HUES48 (cell line): ENCODE results near the gene ETNPPL.
"Not testable (repeated sequence)": the region's sequence is repeated elsewhere in the genome, so short reads cannot be mapped to it uniquely, and the experiment has no call there.

Experiments used
- H3K27ac ChIP-seq: one replicate; pipeline ENCODE4 v1.7.0; 2013; ENCODE audit warnings: low read depth, low read length, inconsistent platforms
- H3K27me3 ChIP-seq: 2 replicates; pipeline ENCODE4 v1.6.1; 2013; ENCODE audit warnings: mild to moderate bottlenecking, low read length; ENCODE audit not compliant: control insufficient read depth, insufficient read depth
- H3K36me3 ChIP-seq: 2 replicates; pipeline ENCODE4 v1.6.1; 2013; ENCODE audit warnings: low read length; ENCODE audit not compliant: control insufficient read depth, insufficient read depth
- H3K4me1 ChIP-seq: 2 replicates; pipeline ENCODE4 v1.6.1; 2013; ENCODE audit warnings: mild to moderate bottlenecking, low read length; ENCODE audit not compliant: control insufficient read depth, insufficient read depth
- H3K4me3 ChIP-seq: 2 replicates; pipeline ENCODE4 v1.5.1; 2013; ENCODE audit warnings: mild to moderate bottlenecking, low read depth, low read length
- H3K9ac ChIP-seq: 2 replicates; pipeline ENCODE4 v1.6.1; 2013; ENCODE audit warnings: mild to moderate bottlenecking, low read depth, low read length, moderate library complexity
- H3K9me3 ChIP-seq: 2 replicates; pipeline ENCODE4 v1.6.1; 2013; ENCODE audit warnings: low read length; ENCODE audit not compliant: control insufficient read depth, insufficient read depth

The ETNPPL gene

GRCh38 chr4:108725457-108725856 is 37.4 kb downstream of the ETNPPL start:
- Histone ChIP-seq H3K36me3 (no peaks in the 10 kb centered on the region), H3K4me3 (no peak overlapping the region), H3K9me3 (peaks cover 34% of the 10 kb centered on the region), H3K4me1 (no peaks in the 10 kb centered on the region), H3K9ac (no peak overlapping the region), H3K27ac (no peak overlapping the region), H3K27me3 (no peaks in the 10 kb centered on the region)

GRCh38 chr4:108717386-108717785 is 45.5 kb downstream of the ETNPPL start:
- H3K36me3 ChIP-seq: no peaks in the 10 kb centered on the region
- no peaks in the 10 kb centered on the region for H3K9me3 ChIP-seq
- no peak overlapping the region for H3K27ac ChIP-seq
- peaks cover 11% of the 10 kb centered on the region for H3K4me1 ChIP-seq
- no peak overlapping the region for H3K4me3 ChIP-seq
- no peaks in the 10 kb centered on the region for H3K27me3 ChIP-seq
- no peak overlapping the region for H3K9ac ChIP-seq

GRCh38 chr4:108716340-108716739 is 46.5 kb downstream of the ETNPPL start:
- Histone ChIP-seq H3K36me3 (no peaks in the 10 kb centered on the region), H3K9ac (no peak overlapping the region), H3K27ac (no peak overlapping the region), H3K27me3 (no peaks in the 10 kb centered on the region), H3K9me3 (no peaks in the 10 kb centered on the region), H3K4me1 (peaks cover 11% of the 10 kb centered on the region), H3K4me3 (no peak overlapping the region)

GRCh38 chr4:108714880-108715279 is 48.0 kb downstream of the ETNPPL start:
- peak overlapping the region; percentile 80 for H3K27ac ChIP-seq
- no peaks in the 10 kb centered on the region for H3K9me3 ChIP-seq
- H3K4me3 ChIP-seq: no peak overlapping the region; the same call in 1 of the 2 replicates
- H3K4me1 ChIP-seq: peaks cover 11% of the 10 kb centered on the region
- H3K36me3 ChIP-seq: no peaks in the 10 kb centered on the region
- H3K9ac ChIP-seq: no peak overlapping the region
- no peaks in the 10 kb centered on the region for H3K27me3 ChIP-seq

- not testable (repeated sequence) for H3K36me3 ChIP-seq, H3K4me3 ChIP-seq, H3K27me3 ChIP-seq, H3K9ac ChIP-seq, H3K27ac ChIP-seq, H3K9me3 ChIP-seq
- H3K4me1 ChIP-seq: peaks cover 10% of the 10 kb centered on the region
Observed at GRCh38 chr4:108710578-108710977, 52.3 kb downstream of the ETNPPL start.

- Histone ChIP-seq H3K9ac (no peak overlapping the region), H3K9me3 (no peaks in the 10 kb centered on the region), H3K36me3 (no peaks in the 10 kb centered on the region), H3K4me1 (peaks cover 2% of the 10 kb centered on the region), H3K4me3 (no peak overlapping the region), H3K27ac (no peak overlapping the region), H3K27me3 (no peaks in the 10 kb centered on the region)
Observed at GRCh38 chr4:108709722-108710121, 53.1 kb downstream of the ETNPPL start.

- no peaks in the 10 kb centered on the region for H3K9me3 ChIP-seq
- no peaks in the 10 kb centered on the region for H3K4me1 ChIP-seq
- no peaks in the 10 kb centered on the region for H3K36me3 ChIP-seq
- no peak overlapping the region for H3K4me3 ChIP-seq
- H3K27me3 ChIP-seq: no peaks in the 10 kb centered on the region
- no peak overlapping the region for H3K9ac ChIP-seq
- H3K27ac ChIP-seq: no peak overlapping the region
Observed at GRCh38 chr4:108709234-108709633, 53.6 kb downstream of the ETNPPL start.

GRCh38 chr4:108706289-108706688 is 56.6 kb downstream of the ETNPPL start:
- H3K27ac ChIP-seq: no peak overlapping the region
- no peak overlapping the region for H3K9ac ChIP-seq
- no peak overlapping the region for H3K4me3 ChIP-seq
- H3K27me3 ChIP-seq: no peaks in the 10 kb centered on the region
- no peaks in the 10 kb centered on the region for H3K4me1 ChIP-seq
- no peaks in the 10 kb centered on the region for H3K36me3 ChIP-seq
- no peaks in the 10 kb centered on the region for H3K9me3 ChIP-seq

GRCh38 chr4:108703966-108704365 is 58.9 kb downstream of the ETNPPL start:
- Histone ChIP-seq H3K36me3 (no peaks in the 10 kb centered on the region), H3K4me3 (no peak overlapping the region), H3K27me3 (no peaks in the 10 kb centered on the region), H3K9me3 (no peaks in the 10 kb centered on the region), H3K9ac (no peak overlapping the region), H3K4me1 (no peaks in the 10 kb centered on the region), H3K27ac (no peak overlapping the region)

GRCh38 chr4:108703370-108703769 is 59.5 kb downstream of the ETNPPL start:
- Histone ChIP-seq H3K4me3 (no peak overlapping the region), H3K36me3 (no peaks in the 10 kb centered on the region), H3K27me3 (no peaks in the 10 kb centered on the region), H3K9ac (no peak overlapping the region), H3K27ac (no peak overlapping the region), H3K9me3 (no peaks in the 10 kb centered on the region), H3K4me1 (no peaks in the 10 kb centered on the region)

- Histone ChIP-seq H3K4me1 (no peaks in the 10 kb centered on the region), H3K4me3 (no peak overlapping the region), H3K36me3 (no peaks in the 10 kb centered on the region), H3K9me3 (no peaks in the 10 kb centered on the region), H3K27ac (no peak overlapping the region), H3K27me3 (no peaks in the 10 kb centered on the region), H3K9ac (no peak overlapping the region)
Observed at GRCh38 chr4:108702960-108703359, 59.9 kb downstream of the ETNPPL start.
